ENCODE data around the gene MYO18A. TPM values are rescaled to one million over a fixed set of nuclear protein-coding genes. Genes with fewer than 3 reads are reported as not detected.

The MYO18A gene
- total and polyA plus RNA-seq, 11 donors, result 83.5 to 340 (median 300) TPM

DNA sequence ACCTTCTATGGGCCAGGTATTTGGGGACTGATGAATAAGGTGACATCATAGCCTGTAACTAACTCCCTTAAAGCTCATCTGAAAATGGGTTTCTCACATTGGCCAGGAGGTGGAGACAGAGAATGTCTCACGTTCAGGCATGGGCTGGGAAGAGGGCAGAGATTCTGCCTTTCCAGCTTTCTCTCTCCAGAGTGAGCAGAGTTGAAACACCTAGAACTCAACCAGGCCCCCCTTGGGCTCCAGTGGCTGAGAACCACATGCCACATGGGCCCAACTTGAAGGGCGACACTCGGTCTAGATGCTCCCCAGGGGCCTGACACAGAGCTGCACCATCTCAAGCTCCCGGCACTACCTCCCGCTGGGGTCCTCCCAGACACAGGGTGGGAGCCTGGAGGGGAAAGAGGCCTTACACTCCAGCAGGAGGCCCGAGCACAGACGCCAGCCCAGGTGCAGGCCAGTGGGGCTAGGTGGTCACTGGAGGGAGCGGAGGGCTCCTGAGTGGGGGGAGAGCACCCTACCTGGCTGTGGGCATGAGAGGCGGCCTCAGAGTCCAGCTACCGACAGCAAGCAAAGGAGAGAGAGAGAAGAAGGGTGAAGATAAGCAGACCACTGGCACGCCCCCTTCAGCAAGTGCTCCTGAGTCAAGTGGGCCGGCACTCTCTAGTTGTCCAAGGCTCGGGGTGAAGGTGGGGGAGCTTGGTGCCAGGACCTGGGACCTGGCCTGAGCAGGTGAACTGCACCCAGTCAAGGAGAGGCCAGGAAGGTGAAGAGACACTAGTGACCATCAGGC is 55.9 kb downstream of the MYO18A start:
- Histone ChIP-seq H3K36me3 (peaks cover 0 to 63% (median 39%) of the 10 kb centered on the region in 9 donors), H3K27ac (peak overlapping the region in 7 of 12 donors; percentile 7 to 63 (median 38)), H3K27me3 (no peaks in the 10 kb centered on the region), H3K4me3 (no peak overlapping the region), H3K4me1 (peaks cover 5 to 51% (median 36%) of the 10 kb centered on the region in 12 donors), H3K9me3 (no peaks in the 10 kb centered on the region)
- WGBS, 4 donors, result 49 to 67% (median 57%) methylated on average over 12 to 13 of the region's 13 CpGs
- no peak for TF ChIP-seq POLR2A (IDR thresholded peaks at IDR 0.05)
- TF ChIP-seq, protein P1, sequence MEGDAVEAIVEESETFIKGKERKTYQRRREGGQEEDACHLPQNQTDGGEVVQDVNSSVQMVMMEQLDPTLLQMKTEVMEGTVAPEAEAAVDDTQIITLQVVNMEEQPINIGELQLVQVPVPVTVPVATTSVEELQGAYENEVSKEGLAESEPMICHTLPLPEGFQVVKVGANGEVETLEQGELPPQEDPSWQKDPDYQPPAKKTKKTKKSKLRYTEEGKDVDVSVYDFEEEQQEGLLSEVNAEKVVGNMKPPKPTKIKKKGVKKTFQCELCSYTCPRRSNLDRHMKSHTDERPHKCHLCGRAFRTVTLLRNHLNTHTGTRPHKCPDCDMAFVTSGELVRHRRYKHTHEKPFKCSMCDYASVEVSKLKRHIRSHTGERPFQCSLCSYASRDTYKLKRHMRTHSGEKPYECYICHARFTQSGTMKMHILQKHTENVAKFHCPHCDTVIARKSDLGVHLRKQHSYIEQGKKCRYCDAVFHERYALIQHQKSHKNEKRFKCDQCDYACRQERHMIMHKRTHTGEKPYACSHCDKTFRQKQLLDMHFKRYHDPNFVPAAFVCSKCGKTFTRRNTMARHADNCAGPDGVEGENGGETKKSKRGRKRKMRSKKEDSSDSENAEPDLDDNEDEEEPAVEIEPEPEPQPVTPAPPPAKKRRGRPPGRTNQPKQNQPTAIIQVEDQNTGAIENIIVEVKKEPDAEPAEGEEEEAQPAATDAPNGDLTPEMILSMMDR (IDR thresholded peaks at IDR 0.05), result peak; percentile 48 to 79 (median 68)
- DNase-seq, result peak in 1 of 5 donors; percentile 54
- peak; percentile 60 to 80 (median 74) for ATAC-seq
- intact Hi-C loops (cut with DNase I), result loop anchor here in 4 of 10 donors (1.0 to 5.0 kb wide), 4 partner anchors 16 to 95 kb away; no protein-coding TSS in a partner anchor

DNA sequence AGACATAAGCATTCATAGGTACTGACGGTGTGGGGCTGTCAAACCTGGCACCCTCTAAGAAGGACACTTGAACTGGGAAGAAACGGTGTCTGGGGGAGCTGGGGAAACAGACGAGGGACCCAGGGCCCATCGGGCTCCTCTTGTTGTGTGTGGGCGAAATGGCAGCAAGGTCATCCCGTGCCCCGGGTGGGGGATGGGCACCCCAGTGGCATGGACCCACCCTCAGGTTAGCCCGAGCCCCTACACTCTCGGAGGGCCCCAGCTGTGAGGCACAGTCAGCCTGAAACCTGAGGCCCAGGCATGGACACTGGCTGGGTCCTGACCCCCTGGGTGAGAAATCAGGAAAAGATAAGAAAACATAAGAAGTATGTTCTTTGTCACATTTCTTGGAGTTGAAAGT is 57.1 kb downstream of the MYO18A start:
- no peak for TF ChIP-seq POLR2A (IDR thresholded peaks at IDR 0.05)
- TF ChIP-seq, protein P1 (IDR thresholded peaks at IDR 0.05), result no peak
- DNase-seq (no peak), ATAC-seq (no peak)
- Histone ChIP-seq H3K4me1 (peaks cover 5 to 44% (median 34%) of the 10 kb centered on the region in 12 donors), H3K36me3 (peaks cover 0 to 67% (median 51%) of the 10 kb centered on the region in 9 donors), H3K9me3 (no peaks in the 10 kb centered on the region), H3K27ac (no peak overlapping the region), H3K4me3 (no peak overlapping the region), H3K27me3 (no peaks in the 10 kb centered on the region)
- 72 to 89% (median 85%) methylated on average over 6 to 9 of the region's 9 CpGs for WGBS, 4 donors
- intact Hi-C loops (cut with DNase I), result loop anchor here in 1 of 10 donors (5.0 kb wide), 1 partner anchor 94 kb away; no protein-coding TSS in a partner anchor

DNA sequence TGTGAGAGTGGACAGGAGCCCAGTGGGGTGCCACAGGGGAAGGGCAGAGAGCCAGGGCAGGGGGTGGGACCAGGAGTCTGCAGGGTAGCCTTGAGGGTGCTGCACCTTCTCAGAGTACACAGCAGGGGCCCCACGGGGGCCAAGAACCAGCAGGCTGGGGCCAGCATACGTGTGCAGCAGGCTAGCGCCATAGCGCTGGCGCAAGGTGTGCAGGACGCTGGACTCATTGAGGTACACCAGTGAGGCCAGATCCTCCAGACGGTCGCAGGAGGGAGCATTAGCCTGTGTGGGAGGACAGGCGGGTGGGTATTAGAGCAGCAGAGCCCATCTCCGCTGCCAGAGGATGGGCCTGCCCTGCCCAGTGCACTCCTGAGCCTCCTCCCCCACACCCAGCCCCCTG is 58.8 kb downstream of the MYO18A start:
- intact Hi-C loops (cut with DNase I), result loop anchor here in 1 of 10 donors (5.0 kb wide), 1 partner anchor 96 kb away; no protein-coding TSS in a partner anchor
- Histone ChIP-seq H3K4me3 (no peak overlapping the region), H3K4me1 (peaks cover 2 to 43% (median 29%) of the 10 kb centered on the region in 12 donors), H3K27me3 (no peaks in the 10 kb centered on the region), H3K9me3 (no peaks in the 10 kb centered on the region), H3K36me3 (peaks cover 0 to 62% (median 51%) of the 10 kb centered on the region in 9 donors), H3K27ac (no peak overlapping the region)
- no peak for ATAC-seq
- no peak for DNase-seq
- whole genome bisulfite sequencing, 4 donors, result 85 to 96% (median 92%) methylated on average over 10 of the region's 10 CpGs
- TF ChIP-seq, protein P1 (IDR thresholded peaks at IDR 0.05), result no peak
- TF ChIP-seq POLR2A (IDR thresholded peaks at IDR 0.05), result no peak

DNA sequence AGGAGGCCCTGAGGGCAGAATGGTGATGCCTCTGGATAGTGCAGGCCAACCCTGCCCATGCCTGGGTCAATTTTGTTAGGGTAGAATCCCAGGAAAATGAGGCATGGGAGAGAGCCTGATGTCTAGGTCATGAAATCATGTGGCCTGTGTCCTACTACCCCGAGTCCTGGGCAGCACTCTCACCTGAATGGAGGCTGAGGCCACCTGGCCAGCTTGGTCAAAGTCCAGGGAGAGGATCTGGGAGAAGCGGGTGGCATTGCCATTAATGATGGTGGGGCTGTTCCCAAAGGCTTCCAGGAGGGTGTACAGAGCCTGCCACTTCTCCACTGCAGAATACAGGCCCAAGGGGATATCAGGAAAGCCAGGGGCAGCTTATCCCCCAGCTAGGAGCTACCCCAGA is 59.8 kb downstream of the MYO18A start:
- Histone ChIP-seq H3K36me3 (peaks cover 0 to 72% (median 59%) of the 10 kb centered on the region in 9 donors), H3K4me1 (peaks cover 0 to 34% (median 20%) of the 10 kb centered on the region in 12 donors), H3K9me3 (no peaks in the 10 kb centered on the region), H3K27ac (no peak overlapping the region), H3K4me3 (no peak overlapping the region), H3K27me3 (no peaks in the 10 kb centered on the region)
- 92 to 95% (median 95%) methylated on average over 2 of the region's 2 CpGs; no CpG with 5 or more reads in 1 of the 4 donors for WGBS, 4 donors
- DNase-seq, result no peak
- ATAC-seq, result no peak
- TF ChIP-seq, protein P1 (IDR thresholded peaks at IDR 0.05), result no peak
- TF ChIP-seq POLR2A (IDR thresholded peaks at IDR 0.05), result no peak
- intact Hi-C loops (cut with DNase I), result loop anchor here in 1 of 10 donors (5.0 kb wide), 1 partner anchor 97 kb away; no protein-coding TSS in a partner anchor
